ENCODE measurements around the gene CDK2AP2.

The CDK2AP2 gene

DNA sequence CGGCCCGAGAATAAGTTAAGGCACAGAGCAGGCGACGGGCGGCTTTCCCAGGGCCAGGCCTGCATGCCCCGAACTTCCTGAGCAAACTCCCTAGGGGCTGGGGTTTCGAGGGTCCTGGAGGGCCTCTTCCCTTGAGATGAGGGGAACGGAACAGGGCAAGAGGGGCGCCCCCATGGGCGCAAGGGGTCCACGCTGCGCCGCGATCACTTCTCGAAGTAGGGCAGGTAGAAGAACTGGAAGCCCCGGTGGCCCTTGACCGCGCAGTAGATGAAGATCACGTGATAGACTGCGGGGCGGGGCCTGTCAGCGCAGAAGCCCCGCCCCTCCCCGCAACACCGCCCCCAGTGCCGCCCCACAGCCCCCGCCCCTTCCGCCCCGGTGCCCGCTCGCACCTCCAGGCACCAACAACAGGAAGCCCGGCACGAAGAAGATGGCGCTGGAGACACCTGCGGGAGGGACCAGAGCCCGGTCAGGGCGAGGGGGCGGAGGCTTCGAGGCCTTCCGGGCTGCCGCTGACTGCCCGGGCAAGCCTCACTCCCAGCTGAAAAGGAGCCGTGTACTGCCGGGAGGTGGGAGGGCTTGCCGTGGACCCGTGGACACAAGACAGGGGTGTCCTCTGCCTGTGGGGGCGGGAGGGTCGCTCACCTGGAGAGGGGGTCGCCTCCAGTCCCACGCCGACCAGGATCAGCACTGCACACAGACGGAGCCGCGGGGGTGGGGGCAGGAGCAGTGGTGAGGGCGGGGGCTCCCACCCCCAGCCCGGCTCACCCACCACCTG lies 43.4 kb downstream of the CDK2AP2 start:
- DNase-seq: peak; percentile 93

DNA sequence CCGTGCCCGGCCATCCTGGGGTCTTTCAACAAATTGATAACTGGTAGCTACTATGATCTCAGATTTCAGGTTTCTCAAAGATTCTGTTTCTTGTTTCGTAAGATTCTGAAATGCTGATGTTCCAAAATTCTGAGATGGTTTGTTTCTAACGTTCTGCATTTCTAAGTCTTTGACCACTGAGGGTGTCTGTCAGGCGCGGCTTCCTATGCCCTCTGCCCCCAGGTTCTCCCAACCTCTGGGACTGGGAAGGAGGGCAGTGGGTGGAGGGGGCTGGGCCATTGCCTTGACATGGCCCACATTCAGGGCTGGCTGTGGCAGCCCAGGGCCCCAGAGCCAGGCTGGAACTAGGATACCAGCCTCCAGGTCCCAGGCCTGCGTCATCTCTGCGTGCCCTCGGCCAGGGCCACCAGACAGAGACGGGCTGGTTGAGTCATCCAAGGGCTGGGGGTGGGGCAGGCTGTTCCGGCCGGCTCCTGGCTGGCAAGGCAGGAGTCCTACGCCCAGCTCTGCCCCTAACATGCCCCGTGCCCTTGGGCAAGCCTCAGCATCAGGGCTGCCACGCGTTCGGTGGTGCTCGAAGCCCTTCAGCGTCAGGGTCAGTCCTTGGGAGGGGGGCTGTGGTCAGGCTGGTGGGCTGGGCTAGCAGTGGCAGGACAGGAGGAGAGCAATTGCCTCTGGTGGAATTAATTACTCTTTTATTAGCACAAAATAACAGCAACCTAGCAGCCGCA lies 44.1 kb downstream of the CDK2AP2 start:
- DNase-seq: no peak

DNA sequence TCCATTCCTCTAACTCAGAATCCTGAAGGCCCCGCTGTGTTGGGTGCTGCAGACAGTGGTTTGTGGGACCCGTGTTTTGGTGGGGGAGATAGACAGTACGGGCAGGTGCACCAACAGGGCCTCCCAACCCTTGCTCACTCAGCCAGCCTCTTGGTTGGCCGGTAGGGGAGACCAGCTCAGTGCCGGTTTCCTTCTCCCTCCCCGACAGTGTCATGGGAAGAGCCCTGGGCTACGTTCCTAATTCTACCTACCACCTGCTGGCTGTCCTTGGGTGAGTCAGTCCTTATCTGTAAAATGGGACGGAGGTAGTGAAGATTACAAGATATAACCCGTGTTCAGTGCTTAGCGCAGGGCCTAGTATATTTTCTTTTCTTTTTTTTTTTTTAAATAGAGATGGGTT lies 44.8 kb downstream of the CDK2AP2 start:
- no peak for DNase-seq

DNA sequence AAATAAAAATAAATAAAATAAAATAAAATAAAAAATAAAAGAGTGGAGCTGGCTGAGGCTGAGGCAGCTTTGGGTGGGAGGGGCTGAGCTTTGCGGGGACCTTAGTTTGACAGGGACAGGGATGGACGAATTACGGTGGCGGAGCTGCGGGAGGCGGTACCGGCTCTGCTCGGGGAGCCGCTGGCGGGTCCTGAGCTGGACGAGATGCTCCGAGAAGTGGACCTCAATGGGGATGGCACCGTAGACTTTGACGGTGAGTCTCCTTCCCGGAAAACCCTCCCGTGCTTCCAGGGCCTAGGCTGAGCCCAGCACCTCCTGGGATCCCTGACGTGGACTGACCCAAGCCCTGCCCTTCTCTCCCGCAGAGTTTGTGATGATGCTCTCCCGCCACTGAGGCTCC lies 49.7 kb downstream of the CDK2AP2 start:
- DNase-seq: no peak

DNA sequence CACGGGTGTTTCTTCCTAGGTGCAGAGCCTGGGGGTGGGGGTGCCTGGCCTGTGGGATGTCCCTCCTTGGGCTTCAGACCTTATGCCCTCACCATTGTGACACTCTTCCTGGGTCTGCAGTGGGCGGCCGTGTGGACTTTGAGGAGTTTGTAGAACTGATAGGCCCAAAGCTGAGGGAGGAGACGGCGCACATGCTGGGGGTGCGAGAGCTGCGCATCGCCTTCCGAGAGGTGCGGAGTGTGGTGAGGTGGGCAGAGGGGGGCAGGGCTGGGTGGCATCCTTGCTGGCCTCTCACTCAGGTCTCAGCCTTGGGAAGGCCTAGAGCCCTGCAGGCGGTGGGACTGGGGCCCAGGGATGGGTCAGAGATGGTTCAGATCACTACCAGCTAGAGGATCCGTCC lies 50.5 kb downstream of the CDK2AP2 start:
- no peak for DNase-seq

Measured in CD4-positive, alpha-beta T cell treated with Interleukin-4 for 4 hours (primary cell).